Measurements from ENCODE around the gene TUBB1.
"Not testable (repeated sequence)": the region's sequence is repeated elsewhere in the genome, so short reads cannot be mapped to it uniquely, and the experiment has no call there.

TUBB1 gene

GRCh38 chr20:59024111-59024530 is 4.9 kb downstream of the TUBB1 start:
- no peak for DNase-seq

- DNase-seq, result no peak
These were observed 5.9 kb downstream of the TUBB1 start for GRCh38 chr20:59025086-59025485.

GRCh38 chr20:59025511-59025910 is 6.3 kb downstream of the TUBB1 start:
- no peak for DNase-seq

GRCh38 chr20:59026904-59027740 is 7.9 kb downstream of the TUBB1 start:
- DNase-seq, result no peak

- DNase-seq, result no peak
These were observed 8.6 kb downstream of the TUBB1 start for GRCh38 chr20:59027741-59028320.

- no peak for DNase-seq
These were observed 9.6 kb downstream of the TUBB1 start for GRCh38 chr20:59028812-59029211.

GRCh38 chr20:59030911-59031563 is 11.8 kb downstream of the TUBB1 start:
- DNase-seq, result no peak

GRCh38 chr20:59031564-59032022 is 12.4 kb downstream of the TUBB1 start:
- DNase-seq, result no peak

GRCh38 chr20:59032023-59032712 is 12.9 kb downstream of the TUBB1 start, which contains the start of gene ATP5F1E:
ATP5F1E (minus strand) TSS chr20:59032335; CDS start chr20:59032251, 84 bp downstream.
- DNase-seq, result peak; percentile 98

GRCh38 chr20:59032713-59033059 is 13.5 kb downstream of the TUBB1 start:
- DNase-seq, result no peak

GRCh38 chr20:59033093-59033492 is 13.9 kb downstream of the TUBB1 start:
- DNase-seq, result no peak

GRCh38 chr20:59033616-59034165 is 14.5 kb downstream of the TUBB1 start:
- no peak for DNase-seq

- no peak for DNase-seq
These were observed 16.2 kb downstream of the TUBB1 start for GRCh38 chr20:59035381-59035780.

- DNase-seq, result no peak
These were observed 18.2 kb downstream of the TUBB1 start for GRCh38 chr20:59037386-59037785.

- DNase-seq, result no peak
These were observed 20.0 kb downstream of the TUBB1 start for GRCh38 chr20:59039233-59039632.

- no peak for DNase-seq
These were observed 21.4 kb downstream of the TUBB1 start for GRCh38 chr20:59040667-59041066.

GRCh38 chr20:59041487-59041886 is 22.3 kb downstream of the TUBB1 start:
- not testable (repeated sequence) for DNase-seq

- no peak for DNase-seq
These were observed 23.0 kb downstream of the TUBB1 start, which contains the start of gene PRELID3B for GRCh38 chr20:59042151-59042795. PRELID3B (minus strand) TSS chr20:59042786; CDS start chr20:59042730, 56 bp downstream.

- DNase-seq, result peak; percentile 94
These were observed 23.8 kb downstream of the TUBB1 start for GRCh38 chr20:59042796-59043631.

GRCh38 chr20:59043698-59044097 is 24.5 kb downstream of the TUBB1 start:
- no peak for DNase-seq

- no peak for DNase-seq
These were observed 25.1 kb downstream of the TUBB1 start for GRCh38 chr20:59044295-59044694.

Measured in activated CD8-positive, alpha-beta memory T cell treated with anti-CD3 and anti-CD28 coated beads, Interleukin-2, amount 50 U/mL, for 4 hours (primary cell).